ENCODE data around the gene LRP1B.
"Not testable (repeated sequence)": the region's sequence is repeated elsewhere in the genome, so short reads cannot be mapped to it uniquely, and the experiment has no call there.

Gene LRP1B

GRCh38 chr2:140679752-140680151, 1451.1 kb downstream of the LRP1B start:
- H3K27ac ChIP-seq (ENCODE audit: low read depth, low read length): no peak overlapping the region
- no peaks in the 10 kb centered on the region for H3K9me3 ChIP-seq (ENCODE audit: control insufficient read depth, insufficient read depth, low read depth, low read length)
- no peak overlapping the region for H3K9ac ChIP-seq (ENCODE audit: low read length)
- H3K36me3 ChIP-seq (ENCODE audit: control insufficient read depth, insufficient read depth, low read length): no peaks in the 10 kb centered on the region
- H3K4me3 ChIP-seq (ENCODE audit: low read depth, low read length): no peak overlapping the region
- no peaks in the 10 kb centered on the region for H3K27me3 ChIP-seq (ENCODE audit: control insufficient read depth, insufficient read depth, low read length)
- H3K4me1 ChIP-seq (ENCODE audit: control insufficient read depth, insufficient read depth, low read length): no peaks in the 10 kb centered on the region

- no peaks in the 10 kb centered on the region for H3K9me3 ChIP-seq (ENCODE audit: control insufficient read depth, insufficient read depth, low read depth, low read length)
- H3K4me1 ChIP-seq (ENCODE audit: control insufficient read depth, insufficient read depth, low read length): no peaks in the 10 kb centered on the region
- no peak overlapping the region for H3K4me3 ChIP-seq (ENCODE audit: low read depth, low read length)
- no peak overlapping the region for H3K9ac ChIP-seq (ENCODE audit: low read length)
- H3K27me3 ChIP-seq (ENCODE audit: control insufficient read depth, insufficient read depth, low read length): no peaks in the 10 kb centered on the region
- no peak overlapping the region for H3K27ac ChIP-seq (ENCODE audit: low read depth, low read length)
- no peaks in the 10 kb centered on the region for H3K36me3 ChIP-seq (ENCODE audit: control insufficient read depth, insufficient read depth, low read length)
Observed at GRCh38 chr2:140669911-140670310, 1460.9 kb downstream of the LRP1B start.

DNA sequence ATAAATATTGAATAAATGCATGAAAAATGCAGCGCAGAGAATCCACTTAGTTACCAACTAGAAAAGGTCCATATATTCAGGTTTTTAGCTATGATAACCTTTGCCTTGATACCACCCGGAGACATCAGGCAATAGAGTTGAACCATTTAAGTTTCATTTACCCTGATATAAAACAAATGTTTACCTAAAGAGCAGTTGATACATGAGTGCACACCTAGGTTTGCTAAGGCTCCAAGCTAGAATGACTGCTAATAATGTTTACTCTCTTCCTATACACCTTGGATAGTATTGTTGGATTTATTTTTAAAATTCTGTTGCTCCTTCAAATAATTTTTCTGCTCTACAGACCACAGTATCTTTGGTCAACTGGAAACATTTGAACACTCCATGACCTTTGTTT, 1463.6 kb downstream of the LRP1B start:
- no peak overlapping the region for H3K4me3 ChIP-seq (ENCODE audit: low read depth, low read length)
- H3K27ac ChIP-seq (ENCODE audit: low read depth, low read length): no peak overlapping the region
- no peaks in the 10 kb centered on the region for H3K36me3 ChIP-seq (ENCODE audit: control insufficient read depth, insufficient read depth, low read length)
- no peak overlapping the region for H3K9ac ChIP-seq (ENCODE audit: low read length)
- no peaks in the 10 kb centered on the region for H3K4me1 ChIP-seq (ENCODE audit: control insufficient read depth, insufficient read depth, low read length)
- no peaks in the 10 kb centered on the region for H3K27me3 ChIP-seq (ENCODE audit: control insufficient read depth, insufficient read depth, low read length)
- H3K9me3 ChIP-seq (ENCODE audit: control insufficient read depth, insufficient read depth, low read depth, low read length): no peaks in the 10 kb centered on the region

DNA sequence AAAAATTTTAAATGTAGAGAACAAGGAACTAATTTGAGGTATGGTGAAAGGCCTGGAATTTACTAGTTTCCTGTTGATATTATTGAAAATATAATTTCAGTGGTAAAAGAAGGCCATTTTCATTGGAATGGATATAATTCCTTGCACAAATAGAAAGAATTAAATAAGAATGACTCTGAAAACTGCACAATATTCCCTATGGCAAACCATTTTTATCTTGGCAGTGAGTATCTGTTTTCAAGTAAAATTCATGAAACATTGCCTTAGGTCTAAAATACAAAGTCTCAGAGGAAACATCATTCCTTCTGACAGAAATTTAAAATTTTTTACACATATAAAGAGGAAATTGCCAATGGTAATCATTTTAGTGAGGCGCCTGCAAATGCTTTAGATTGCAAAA, 1468.3 kb downstream of the LRP1B start:
- Histone ChIP-seq H3K27ac (ENCODE audit: low read depth, low read length) (no peak overlapping the region), H3K9ac (ENCODE audit: low read length) (no peak overlapping the region), H3K27me3 (ENCODE audit: control insufficient read depth, insufficient read depth, low read length) (no peaks in the 10 kb centered on the region), H3K9me3 (ENCODE audit: control insufficient read depth, insufficient read depth, low read depth, low read length) (no peaks in the 10 kb centered on the region), H3K4me1 (ENCODE audit: control insufficient read depth, insufficient read depth, low read length) (no peaks in the 10 kb centered on the region), H3K36me3 (ENCODE audit: control insufficient read depth, insufficient read depth, low read length) (no peaks in the 10 kb centered on the region), H3K4me3 (ENCODE audit: low read depth, low read length) (no peak overlapping the region)

- H3K9ac ChIP-seq (ENCODE audit: low read length): no peak overlapping the region
- no peaks in the 10 kb centered on the region for H3K9me3 ChIP-seq (ENCODE audit: control insufficient read depth, insufficient read depth, low read depth, low read length)
- no peak overlapping the region for H3K4me3 ChIP-seq (ENCODE audit: low read depth, low read length)
- H3K4me1 ChIP-seq (ENCODE audit: control insufficient read depth, insufficient read depth, low read length): no peaks in the 10 kb centered on the region
- H3K36me3 ChIP-seq (ENCODE audit: control insufficient read depth, insufficient read depth, low read length): no peaks in the 10 kb centered on the region
- no peak overlapping the region for H3K27ac ChIP-seq (ENCODE audit: low read depth, low read length)
- no peaks in the 10 kb centered on the region for H3K27me3 ChIP-seq (ENCODE audit: control insufficient read depth, insufficient read depth, low read length)
Observed at GRCh38 chr2:140658760-140659692, 1471.8 kb downstream of the LRP1B start.

DNA sequence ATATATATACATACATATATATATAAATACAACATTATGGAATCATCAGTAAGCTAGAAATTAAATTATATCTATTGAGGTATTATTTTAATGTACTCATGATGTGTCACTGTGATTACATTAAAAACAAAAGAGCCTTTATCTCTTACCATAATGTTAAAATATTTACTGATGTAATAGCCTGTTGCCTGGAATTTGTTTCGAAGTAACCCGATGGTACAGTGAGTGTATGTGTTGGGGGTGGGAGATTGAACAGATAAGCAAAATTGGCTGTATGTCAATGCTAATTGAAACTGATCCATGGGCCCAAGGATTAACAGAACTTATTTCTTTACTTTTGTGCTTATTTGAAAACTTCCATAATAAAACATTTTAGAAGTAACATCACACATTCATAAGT, 1473.2 kb downstream of the LRP1B start:
- Histone ChIP-seq H3K4me1 (ENCODE audit: control insufficient read depth, insufficient read depth, low read length) (no peaks in the 10 kb centered on the region), H3K27me3 (ENCODE audit: control insufficient read depth, insufficient read depth, low read length) (no peaks in the 10 kb centered on the region), H3K36me3 (ENCODE audit: control insufficient read depth, insufficient read depth, low read length) (no peaks in the 10 kb centered on the region), H3K9me3 (ENCODE audit: control insufficient read depth, insufficient read depth, low read depth, low read length) (no peaks in the 10 kb centered on the region), H3K9ac (ENCODE audit: low read length) (no peak overlapping the region), H3K4me3 (ENCODE audit: low read depth, low read length) (no peak overlapping the region), H3K27ac (ENCODE audit: low read depth, low read length) (no peak overlapping the region)

GRCh38 chr2:140654565-140654964, 1476.3 kb downstream of the LRP1B start:
- Histone ChIP-seq H3K4me3 (ENCODE audit: low read depth, low read length) (no peak overlapping the region), H3K27ac (ENCODE audit: low read depth, low read length) (no peak overlapping the region), H3K36me3 (ENCODE audit: control insufficient read depth, insufficient read depth, low read length) (no peaks in the 10 kb centered on the region), H3K4me1 (ENCODE audit: control insufficient read depth, insufficient read depth, low read length) (no peaks in the 10 kb centered on the region), H3K9ac (ENCODE audit: low read length) (no peak overlapping the region), H3K9me3 (ENCODE audit: control insufficient read depth, insufficient read depth, low read depth, low read length) (no peaks in the 10 kb centered on the region), H3K27me3 (ENCODE audit: control insufficient read depth, insufficient read depth, low read length) (no peaks in the 10 kb centered on the region)

- H3K4me3 ChIP-seq (ENCODE audit: low read depth, low read length): no peak overlapping the region
- H3K27ac ChIP-seq (ENCODE audit: low read depth, low read length): no peak overlapping the region
- no peaks in the 10 kb centered on the region for H3K36me3 ChIP-seq (ENCODE audit: control insufficient read depth, insufficient read depth, low read length)
- H3K4me1 ChIP-seq (ENCODE audit: control insufficient read depth, insufficient read depth, low read length): no peaks in the 10 kb centered on the region
- H3K9ac ChIP-seq (ENCODE audit: low read length): no peak overlapping the region
- H3K9me3 ChIP-seq (ENCODE audit: control insufficient read depth, insufficient read depth, low read depth, low read length): no peaks in the 10 kb centered on the region
- H3K27me3 ChIP-seq (ENCODE audit: control insufficient read depth, insufficient read depth, low read length): no peaks in the 10 kb centered on the region
Observed at GRCh38 chr2:140650825-140651224, 1480.0 kb downstream of the LRP1B start.

- not testable (repeated sequence) for H3K27ac ChIP-seq (ENCODE audit: low read depth, low read length); H3K27me3 ChIP-seq (ENCODE audit: control insufficient read depth, insufficient read depth, low read length); H3K9me3 ChIP-seq (ENCODE audit: control insufficient read depth, insufficient read depth, low read depth, low read length); H3K4me3 ChIP-seq (ENCODE audit: low read depth, low read length); H3K9ac ChIP-seq (ENCODE audit: low read length); H3K4me1 ChIP-seq (ENCODE audit: control insufficient read depth, insufficient read depth, low read length); H3K36me3 ChIP-seq (ENCODE audit: control insufficient read depth, insufficient read depth, low read length)
Observed at GRCh38 chr2:140650134-140650533, 1480.7 kb downstream of the LRP1B start.

DNA sequence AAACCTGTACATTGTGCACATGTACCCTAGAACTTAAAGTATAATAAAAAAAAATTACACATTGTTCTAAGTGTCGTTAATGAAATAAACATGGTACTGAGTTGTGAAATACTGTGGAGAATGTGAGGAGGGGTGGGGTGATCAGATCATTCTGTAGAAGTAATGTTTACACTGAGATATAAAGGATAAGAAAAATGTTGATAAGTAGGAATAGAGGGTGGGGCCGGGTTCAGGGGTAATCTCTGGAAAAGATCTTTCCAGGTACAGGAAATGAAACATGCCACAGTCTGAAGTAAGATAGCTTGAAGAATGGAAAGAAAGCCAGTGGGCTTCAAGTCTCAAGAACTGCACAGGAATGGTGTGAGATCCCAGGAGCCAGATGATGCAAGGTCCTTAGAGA, 1482.4 kb downstream of the LRP1B start:
- Histone ChIP-seq H3K4me3 (ENCODE audit: low read depth, low read length) (no peak overlapping the region), H3K9ac (ENCODE audit: low read length) (no peak overlapping the region), H3K4me1 (ENCODE audit: control insufficient read depth, insufficient read depth, low read length) (no peaks in the 10 kb centered on the region), H3K27me3 (ENCODE audit: control insufficient read depth, insufficient read depth, low read length) (no peaks in the 10 kb centered on the region), H3K27ac (ENCODE audit: low read depth, low read length) (no peak overlapping the region), H3K36me3 (ENCODE audit: control insufficient read depth, insufficient read depth, low read length) (no peaks in the 10 kb centered on the region), H3K9me3 (ENCODE audit: control insufficient read depth, insufficient read depth, low read depth, low read length) (no peaks in the 10 kb centered on the region)

- Histone ChIP-seq H3K4me1 (ENCODE audit: control insufficient read depth, insufficient read depth, low read length) (no peaks in the 10 kb centered on the region), H3K36me3 (ENCODE audit: control insufficient read depth, insufficient read depth, low read length) (no peaks in the 10 kb centered on the region), H3K4me3 (ENCODE audit: low read depth, low read length) (no peak overlapping the region), H3K9me3 (ENCODE audit: control insufficient read depth, insufficient read depth, low read depth, low read length) (no peaks in the 10 kb centered on the region), H3K9ac (ENCODE audit: low read length) (no peak overlapping the region), H3K27ac (ENCODE audit: low read depth, low read length) (no peak overlapping the region), H3K27me3 (ENCODE audit: control insufficient read depth, insufficient read depth, low read length) (no peaks in the 10 kb centered on the region)
Observed at GRCh38 chr2:140643761-140644187, 1487.0 kb downstream of the LRP1B start.
